Omental fat pad (tissue), 4 donors: ENCODE measurements around the gene UBR4. TPM values are rescaled to one million over a fixed set of nuclear protein-coding genes. Genes with fewer than 3 reads are reported as not detected.

Experiments used
- ATAC-seq: fragments of 150-250 bp; one replicate; pipeline ENCODE4 v1.9.1; 2016; ENCODE audit warnings: mild to moderate bottlenecking, moderate library complexity; ENCODE audit not compliant: low FRiP score
- DNase-seq: peaks from one replicate; pipeline ENCODE4 v3.0.0-alpha.2; 2019; ENCODE audit warnings: low spot score
- CTCF ChIP-seq, 3 donors: fragments of 450-650 bp; IDR thresholded peaks; one replicate each; pipeline ENCODE4 v1.5.1; 2016 to 2017; ENCODE audit warnings: antibody characterized with exemption in 3 of 3, mild to moderate bottlenecking in 3 of 3, moderate library complexity in 2 of 3
- total RNA-seq, 4 donors: library from RNA; depleted of rRNA; stranded (reverse); fragments of >200 nt; gene quantifications; one replicate each; pipeline ENCODE4 v1.1.0, GENCODE V29; 2016

Gene UBR4
- total RNA-seq, 4 donors from 2014 or later = 125 to 164 (median 133) TPM

GRCh38 chr1:19029191-19030085, 180.6 kb downstream of the UBR4 start:
- DNase-seq (no peak), ATAC-seq (no peak)
- TF ChIP-seq CTCF (IDR thresholded peaks at IDR 0.05) = no peak

GRCh38 chr1:19028546-19029129, 181.4 kb downstream of the UBR4 start:
- no peak for DNase-seq
- no peak for ATAC-seq
- TF ChIP-seq CTCF (IDR thresholded peaks at IDR 0.05) = no peak

- DNase-seq = no peak
- TF ChIP-seq CTCF (IDR thresholded peaks at IDR 0.05) = no peak
- no peak for ATAC-seq
Observed at GRCh38 chr1:19028110-19028509, 182.0 kb downstream of the UBR4 start.

Other genes starting within 250 kb of the UBR4 start
- gene EMC1, start 41.3 kb upstream of the UBR4 start, total RNA-seq = 10 to 100 TPM; 28.5 to 54.3 (median 40.9) TPM
- 10 to 100 TPM; 17.2 to 76.7 (median 27.0) TPM for gene MRTO4, start 41.5 kb upstream of the UBR4 start, total RNA-seq
- gene AKR7A3, start 78.5 kb upstream of the UBR4 start, total RNA-seq = 1 to 10 TPM in 2 of 4 donors, under 1 TPM in 2; 0.37 to 1.7 (median 0.88) TPM
- gene AKR7A2, start 101.9 kb upstream of the UBR4 start, total RNA-seq = 10 to 100 TPM; 51.6 to 73.6 (median 59.0) TPM
- 10 to 100 TPM in 3 of 4 donors, 1 to 10 TPM in 1; 9.6 to 21.1 (median 13.6) TPM for gene SLC66A1, start 102.1 kb upstream of the UBR4 start, total RNA-seq